ENCODE measurements around the gene ZNF618.

Gene ZNF618

GRCh38 chr9:113892861-113893491, 16.9 kb downstream of the ZNF618 start:
- Histone ChIP-seq H3K36me3 (peaks cover 47% of the 10 kb centered on the region), H3K9ac (no peak overlapping the region)

GRCh38 chr9:113894166-113894565, 18.1 kb downstream of the ZNF618 start:
- Histone ChIP-seq H3K9me3 (peaks cover 53% of the 10 kb centered on the region), H3K36me3 (peaks cover 47% of the 10 kb centered on the region), H3K4me2 (no peak overlapping the region), H3K9ac (no peak overlapping the region), H4K20me1 (peaks cover 18% of the 10 kb centered on the region; the same call in 1 of the 2 replicates), H3K4me3 (no peak overlapping the region), H3K27me3 (no peaks in the 10 kb centered on the region), H3K27ac (no peak overlapping the region), H3K4me1 (0 out of 2 replicates have a peak, but pooled peaks cover 4% of the 10 kb centered on the region)
- no peak for TF ChIP-seq Cebpa-rat (IDR thresholded peaks at IDR 0.05)

More at GRCh38 chr9:113892861-113893491, 16.9 kb downstream of the ZNF618 start:
- Histone ChIP-seq H4K20me1 (peaks cover 8% of the 10 kb centered on the region; the same call in 1 of the 2 replicates), H3K4me1 (0 out of 2 replicates have a peak, but pooled peaks cover 4% of the 10 kb centered on the region), H3K9me3 (peaks cover 53% of the 10 kb centered on the region), H3K4me3 (no peak overlapping the region), H3K4me2 (no peak overlapping the region), H3K27ac (no peak overlapping the region), H3K27me3 (no peaks in the 10 kb centered on the region)
- no peak for TF ChIP-seq Cebpa-rat (IDR thresholded peaks at IDR 0.05)

DNA sequence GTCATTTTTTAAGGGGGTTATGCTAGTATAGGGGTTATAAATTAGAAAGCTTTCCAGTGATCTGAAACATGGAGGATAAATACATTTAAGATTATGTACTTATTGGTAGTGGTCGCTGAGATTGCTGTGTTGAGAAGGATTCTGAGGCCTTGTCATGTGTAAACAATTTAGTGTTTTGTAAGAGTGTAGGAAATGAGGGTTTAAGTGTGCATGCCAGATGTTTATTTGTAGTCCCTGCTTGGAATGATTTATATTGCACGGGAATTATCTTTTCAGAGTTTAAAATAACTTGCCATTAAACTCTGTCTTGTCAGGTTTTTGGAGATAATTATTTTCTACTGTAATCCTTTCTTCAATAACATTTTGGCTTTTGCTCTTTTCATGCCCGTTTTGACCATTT, 19.4 kb downstream of the ZNF618 start:
- 0 out of 2 replicates have a peak, but pooled peaks cover 4% of the 10 kb centered on the region for H3K4me1 ChIP-seq
- no peak for TF ChIP-seq Cebpa-rat (IDR thresholded peaks at IDR 0.05)

DNA sequence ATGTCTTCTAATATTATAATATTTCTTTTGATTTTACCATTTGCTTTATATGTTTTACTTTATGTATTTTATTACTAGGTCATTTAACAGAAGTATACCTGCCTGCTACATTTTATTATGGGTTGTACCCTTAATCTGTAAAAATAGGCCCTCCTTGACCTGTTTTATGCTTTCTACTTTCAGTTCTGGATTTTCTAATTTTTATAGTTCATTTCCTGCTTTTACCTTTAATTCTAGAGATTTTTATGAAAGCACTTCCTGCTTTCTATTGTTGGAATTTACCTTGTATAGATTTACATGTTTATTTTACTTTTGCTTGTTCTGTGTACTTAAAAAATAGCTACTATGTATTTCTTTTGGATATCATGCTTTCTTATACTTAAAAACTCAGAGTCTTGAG, 20.6 kb downstream of the ZNF618 start:
- 0 out of 2 replicates have a peak, but pooled peaks cover 4% of the 10 kb centered on the region for H3K4me1 ChIP-seq
- peaks cover 47% of the 10 kb centered on the region for H3K36me3 ChIP-seq
- H3K4me2 ChIP-seq = no peak overlapping the region
- H3K9me3 ChIP-seq = peaks cover 49% of the 10 kb centered on the region
- H3K9ac ChIP-seq = no peak overlapping the region
- peaks cover 28% of the 10 kb centered on the region; the same call in 1 of the 2 replicates for H4K20me1 ChIP-seq
- no peak for TF ChIP-seq Cebpa-rat (IDR thresholded peaks at IDR 0.05)
- H3K27me3 ChIP-seq = no peaks in the 10 kb centered on the region
- no peak overlapping the region for H3K27ac ChIP-seq
- H3K4me3 ChIP-seq = no peak overlapping the region

More for the DNA sequence above, 19.4 kb downstream of the ZNF618 start:
- Histone ChIP-seq H3K9me3 (peaks cover 53% of the 10 kb centered on the region), H3K4me2 (no peak overlapping the region), H3K27me3 (no peaks in the 10 kb centered on the region), H3K9ac (no peak overlapping the region), H3K36me3 (peaks cover 47% of the 10 kb centered on the region), H3K4me3 (no peak overlapping the region), H4K20me1 (peaks cover 21% of the 10 kb centered on the region; the same call in 1 of the 2 replicates), H3K27ac (no peak overlapping the region)

- H3K4me1 ChIP-seq = 0 out of 2 replicates have a peak, but pooled peaks cover 4% of the 10 kb centered on the region
- no peak overlapping the region for H3K4me2 ChIP-seq
- H3K36me3 ChIP-seq = peaks cover 55% of the 10 kb centered on the region
- H3K4me3 ChIP-seq = no peak overlapping the region
- no peaks in the 10 kb centered on the region for H3K27me3 ChIP-seq
- H3K27ac ChIP-seq = no peak overlapping the region
- no peak for TF ChIP-seq Cebpa-rat (IDR thresholded peaks at IDR 0.05)
- H3K9me3 ChIP-seq = peaks cover 54% of the 10 kb centered on the region
- peaks cover 23% of the 10 kb centered on the region; the same call in 1 of the 2 replicates for H4K20me1 ChIP-seq
- H3K9ac ChIP-seq = no peak overlapping the region
Observed at GRCh38 chr9:113898151-113898550, 22.0 kb downstream of the ZNF618 start.

GRCh38 chr9:113898596-113898995, 22.5 kb downstream of the ZNF618 start:
- H3K9ac ChIP-seq = no peak overlapping the region
- H3K36me3 ChIP-seq = peaks cover 59% of the 10 kb centered on the region
- H3K4me1 ChIP-seq = 0 out of 2 replicates have a peak, but pooled peaks cover 4% of the 10 kb centered on the region
- H3K4me3 ChIP-seq = no peak overlapping the region
- peaks cover 58% of the 10 kb centered on the region for H3K9me3 ChIP-seq
- H3K4me2 ChIP-seq = no peak overlapping the region
- TF ChIP-seq Cebpa-rat (IDR thresholded peaks at IDR 0.05) = no peak
- H4K20me1 ChIP-seq = peaks cover 23% of the 10 kb centered on the region; the same call in 1 of the 2 replicates
- H3K27ac ChIP-seq = no peak overlapping the region
- no peaks in the 10 kb centered on the region for H3K27me3 ChIP-seq

GRCh38 chr9:113899205-113899604, 23.1 kb downstream of the ZNF618 start:
- Histone ChIP-seq H3K27me3 (no peaks in the 10 kb centered on the region), H4K20me1 (peaks cover 23% of the 10 kb centered on the region; the same call in 1 of the 2 replicates), H3K4me3 (no peak overlapping the region), H3K9ac (no peak overlapping the region), H3K9me3 (peaks cover 63% of the 10 kb centered on the region), H3K4me1 (0 out of 2 replicates have a peak, but pooled peaks cover 4% of the 10 kb centered on the region), H3K4me2 (no peak overlapping the region), H3K27ac (no peak overlapping the region), H3K36me3 (peaks cover 59% of the 10 kb centered on the region)
- no peak for TF ChIP-seq Cebpa-rat (IDR thresholded peaks at IDR 0.05)

GRCh38 chr9:113901221-113901688, 25.1 kb downstream of the ZNF618 start:
- no peak for TF ChIP-seq Cebpa-rat (IDR thresholded peaks at IDR 0.05)

DNA sequence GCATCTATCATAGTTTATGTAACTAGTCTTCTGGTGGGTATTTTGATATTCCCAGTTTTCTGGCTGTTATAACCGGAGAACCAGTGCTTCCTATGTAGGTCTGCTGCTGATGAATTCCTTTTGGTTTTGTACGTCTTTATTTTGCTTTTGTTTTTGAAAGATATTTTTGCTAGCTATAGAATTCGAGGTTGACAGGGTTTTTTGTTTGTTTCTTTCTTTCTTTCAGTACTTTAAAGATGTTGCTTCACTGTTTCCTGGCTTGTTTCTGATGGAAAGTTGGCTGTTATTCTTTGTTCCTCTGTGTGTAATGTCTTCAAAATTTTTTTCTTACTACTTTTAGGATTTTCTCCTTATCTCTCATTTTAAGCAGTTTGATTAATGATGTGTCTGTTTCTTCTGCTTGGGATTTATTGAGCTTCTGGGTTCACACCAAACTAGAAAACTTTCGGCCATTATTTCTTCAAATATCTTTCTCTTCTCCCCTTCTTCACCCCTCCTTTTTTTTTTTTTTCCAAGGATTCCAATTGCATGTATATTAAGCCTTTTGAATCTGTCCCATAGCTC, 27.5 kb downstream of the ZNF618 start:
- peaks cover 61% of the 10 kb centered on the region for H3K9me3 ChIP-seq

More at GRCh38 chr9:113901221-113901688, 25.1 kb downstream of the ZNF618 start:
- Histone ChIP-seq H3K27ac (no peak overlapping the region), H3K36me3 (peaks cover 75% of the 10 kb centered on the region), H3K4me3 (no peak overlapping the region), H3K27me3 (no peaks in the 10 kb centered on the region), H3K4me2 (no peak overlapping the region), H4K20me1 (peaks cover 42% of the 10 kb centered on the region), H3K4me1 (no peaks in the 10 kb centered on the region), H3K9me3 (peaks cover 72% of the 10 kb centered on the region), H3K9ac (no peak overlapping the region)

More for the DNA sequence above, 27.5 kb downstream of the ZNF618 start:
- H3K4me2 ChIP-seq = no peak overlapping the region
- no peak overlapping the region for H3K27ac ChIP-seq
- no peak for TF ChIP-seq Cebpa-rat (IDR thresholded peaks at IDR 0.05)
- H3K9ac ChIP-seq = no peak overlapping the region
- peaks cover 61% of the 10 kb centered on the region for H4K20me1 ChIP-seq
- H3K27me3 ChIP-seq = no peaks in the 10 kb centered on the region
- peaks cover 83% of the 10 kb centered on the region for H3K36me3 ChIP-seq
- H3K4me1 ChIP-seq = no peaks in the 10 kb centered on the region
- H3K4me3 ChIP-seq = no peak overlapping the region

Measured in BLaER1 (cell line).